Liver (tissue), 9 donors: Measurements from ENCODE around the gene PRPS2. TPM values are rescaled to one million over a fixed set of nuclear protein-coding genes. Genes with fewer than 3 reads are reported as not detected.

ENCODE experiments used
- DNase-seq: peaks from one replicate; pipeline ENCODE4 v3.0.0-alpha.2; 2017; ENCODE audit warnings: low spot score
- H3K27ac ChIP-seq, 2 donors: one replicate each; pipeline ENCODE4 v1.7.0; 2013; ENCODE audit warnings: inconsistent platforms in 2 of 2, low read length in 2 of 2, control low read depth in 1 of 2, low read depth in 1 of 2, mild to moderate bottlenecking in 1 of 2
- H3K27me3 ChIP-seq, 4 donors: one replicate each; pipeline versions ENCODE4 v1.6.1 to v1.7.0; 2013; ENCODE audit warnings: low read length in 3 of 4, inconsistent platforms in 1 of 4, mild to moderate bottlenecking in 1 of 4, moderate library complexity in 1 of 4; ENCODE audit not compliant: control insufficient read depth in 4 of 4, insufficient read depth in 4 of 4
- H3K36me3 ChIP-seq, 4 donors: one replicate each; pipeline versions ENCODE4 v1.6.1 to v1.7.0; 2013; ENCODE audit warnings: low read length in 3 of 4, mild to moderate bottlenecking in 3 of 4, low read depth in 1 of 4, moderate library complexity in 1 of 4; ENCODE audit not compliant: control insufficient read depth in 4 of 4, insufficient read depth in 3 of 4
- H3K4me1 ChIP-seq, 4 donors: one replicate each; pipeline versions ENCODE4 v1.6.1 to v1.7.0; 2013; ENCODE audit warnings: low read length in 3 of 4, mild to moderate bottlenecking in 3 of 4, moderate library complexity in 1 of 4; ENCODE audit not compliant: control insufficient read depth in 4 of 4, insufficient read depth in 4 of 4
- H3K4me3 ChIP-seq, 3 donors: one replicate each; pipeline versions ENCODE4 v1.6.1 to v1.7.0; 2013; ENCODE audit warnings: low read length in 3 of 3, control low read depth in 1 of 3, low read depth in 1 of 3, mild to moderate bottlenecking in 1 of 3
- H3K9ac ChIP-seq, 2 donors: one replicate each; pipeline ENCODE4 v1.7.0; 2013; ENCODE audit warnings: low read length in 2 of 2, mild to moderate bottlenecking in 2 of 2, moderate library complexity in 2 of 2, control low read depth in 1 of 2, low read depth in 1 of 2
- H3K9me3 ChIP-seq, 4 donors: one replicate each; pipeline versions ENCODE4 v1.6.1 to v1.7.0; 2013; ENCODE audit warnings: low read length in 3 of 4; ENCODE audit not compliant: control insufficient read depth in 4 of 4
- ATF3 ChIP-seq: IDR thresholded peaks from 2 replicates; pipeline ENCODE4 v1.6.1; 2016; ENCODE audit warnings: antibody characterized with exemption
- CTCF ChIP-seq: fragments of 150-350 bp; IDR thresholded peaks from 2 replicates; pipeline ENCODE4 v1.5.1; 2017; ENCODE audit warnings: improper control_type of control experiment, low read depth, low read length; ENCODE audit not compliant: missing input control
- EGR1 ChIP-seq, 2 donors: IDR thresholded peaks; 2 replicates each; pipeline ENCODE4 v1.6.1; 2016 to 2018; ENCODE audit warnings: antibody characterized with exemption in 2 of 2, low read depth in 2 of 2
- FOXA1 ChIP-seq: IDR thresholded peaks from 2 replicates; pipeline ENCODE4 v1.6.1; 2016; ENCODE audit warnings: antibody characterized with exemption
- HNF4A ChIP-seq, 2 donors: conservative IDR thresholded peaks; 2 replicates each; pipeline ENCODE4 v1.6.1; 2016; ENCODE audit warnings: antibody characterized with exemption in 2 of 2, mild to moderate bottlenecking in 2 of 2
- MAX ChIP-seq: IDR thresholded peaks from 2 replicates; pipeline ENCODE4 v1.6.1; 2016; ENCODE audit warnings: antibody characterized with exemption
- NR2F2 ChIP-seq: IDR thresholded peaks from 2 replicates; pipeline ENCODE4 v1.6.1; 2016; ENCODE audit warnings: antibody characterized with exemption
- RAD21 ChIP-seq, 2 donors: IDR thresholded peaks; 2 replicates each; pipeline ENCODE4 v1.6.1; 2016; ENCODE audit warnings: antibody characterized with exemption in 2 of 2, mild to moderate bottlenecking in 2 of 2
- RXRA ChIP-seq, 2 donors: IDR thresholded peaks; 2 replicates each; pipeline ENCODE4 v1.6.1; 2017 to 2018; ENCODE audit warnings: antibody characterized with exemption in 2 of 2, mild to moderate bottlenecking in 1 of 2
- SP1 ChIP-seq: IDR thresholded peaks from 2 replicates; pipeline ENCODE4 v1.6.1; 2018; ENCODE audit warnings: antibody characterized with exemption, mild to moderate bottlenecking
- YY1 ChIP-seq: IDR thresholded peaks from 2 replicates; pipeline ENCODE4 v1.6.1; 2016; ENCODE audit warnings: antibody characterized with exemption, mild to moderate bottlenecking
- ZBTB33 ChIP-seq: IDR thresholded peaks from 2 replicates; pipeline ENCODE4 v1.6.1; 2016; ENCODE audit warnings: antibody characterized with exemption
- WGBS: extraction: QIAGEN DNeasy Blood & Tissue Kit; methylation state at CpG from one replicate; pipeline ENCODE4 v1.1.7; 2013; 5-methylcytosine and 5-hydroxymethylcytosine counted together
- polyA plus RNA-seq, 2 donors: library from polyadenylated mRNA; stranded (reverse) in 1 of 2; unstranded in 1 of 2; fragments of 200-250 nt in 1 of 2; fragments of >200 nt in 1 of 2; fragmentation: Nextera tagmentation in 1 of 2; extraction: Ambion mirVana in 1 of 2; gene quantifications; one replicate each; pipeline versions ENCODE4 v1.2.1 to v1.2.3, GENCODE V29; 2013 to 2015
- total RNA-seq, 2 donors: library from RNA; depleted of rRNA; stranded (reverse); fragments of >200 nt; gene quantifications; one replicate each; pipeline ENCODE4 v1.2.3, GENCODE V29; 2014
- donor health status: healthy.
- donor health status: healthy.
- donor health status: healthy.
- donor health status: healthy.
- donor health status: healthy.

Gene PRPS2
- total and polyA plus RNA-seq, 4 donors: 12.7 to 19.9 (median 13.5) TPM

- peak; percentile 53 for TF ChIP-seq CTCF
- no peak for TF ChIP-seq FOXA1
- TF ChIP-seq RAD21 (IDR thresholded peaks at IDR 0.05): peak in 1 of 2 donors; percentile 49
- no peak for TF ChIP-seq EGR1 (IDR thresholded peaks at IDR 0.05; ENCODE audit: low read depth in 2 of 2)
These were observed 20.8 kb upstream of the PRPS2 start for GRCh38 chrX:12770440-12770839.

GRCh38 chrX:12771445-12772069 is 19.7 kb upstream of the PRPS2 start:
- TF ChIP-seq MAX (no peak), RXRA (IDR thresholded peaks at IDR 0.05) (no peak), RAD21 (IDR thresholded peaks at IDR 0.05) (peak; percentile 5 to 67), HNF4A (conservative IDR thresholded peaks at IDR 0.05) (no peak), CTCF (peak; percentile 35)
- Histone ChIP-seq H3K4me1 (peaks cover 0 to 5% (median 2%) of the 10 kb centered on the region in 4 donors), H3K27ac (no peak overlapping the region), H3K36me3 (no peaks in the 10 kb centered on the region), H3K4me3 (no peak overlapping the region), H3K9me3 (no peaks in the 10 kb centered on the region), H3K27me3 (no peaks in the 10 kb centered on the region), H3K9ac (no peak overlapping the region)
- DNase-seq: peak; percentile 45
- WGBS: 36% methylated on average over 22 of the region's 22 CpGs

More at GRCh38 chrX:12770440-12770839, 20.8 kb upstream of the PRPS2 start:
- peaks cover 0 to 5% (median 2%) of the 10 kb centered on the region in 4 donors for H3K4me1 ChIP-seq
- no peaks in the 10 kb centered on the region for H3K9me3 ChIP-seq
- H3K27ac ChIP-seq: no peak overlapping the region
- no peak for DNase-seq
- H3K27me3 ChIP-seq: no peaks in the 10 kb centered on the region
- WGBS: 37% methylated on average over 5 of the region's 5 CpGs
- H3K36me3 ChIP-seq: no peaks in the 10 kb centered on the region
- H3K4me3 ChIP-seq: no peak overlapping the region
- H3K9ac ChIP-seq: no peak overlapping the region

- Histone ChIP-seq H3K27ac (no peak overlapping the region), H3K9ac (no peak overlapping the region), H3K27me3 (no peaks in the 10 kb centered on the region), H3K36me3 (no peaks in the 10 kb centered on the region), H3K4me1 (peaks cover 0 to 4% (median 0%) of the 10 kb centered on the region in 4 donors), H3K4me3 (no peak overlapping the region), H3K9me3 (no peaks in the 10 kb centered on the region)
- no peak for DNase-seq
- no peak for TF ChIP-seq SP1
- TF ChIP-seq RXRA (IDR thresholded peaks at IDR 0.05): no peak
- TF ChIP-seq HNF4A (conservative IDR thresholded peaks at IDR 0.05): no peak
- TF ChIP-seq FOXA1: no peak
- no peak for TF ChIP-seq YY1
- TF ChIP-seq ZBTB33: no peak
- no peak for TF ChIP-seq ATF3
- no peak for TF ChIP-seq NR2F2
These were observed 13.5 kb upstream of the PRPS2 start for GRCh38 chrX:12777670-12778069.
